GM23248 (cell line): ENCODE data around the gene LDB2. TPM values are rescaled to one million over a fixed set of nuclear protein-coding genes. Genes with fewer than 3 reads are reported as not detected.
"Not testable (repeated sequence)": the region's sequence is repeated elsewhere in the genome, so short reads cannot be mapped to it uniquely, and the experiment has no call there.

ENCODE experiments used
- DNase-seq: peaks from one replicate; pipeline ENCODE4 v3.0.0-alpha.2; 2015
- H2AFZ ChIP-seq: fragments of 200-600 bp; sonication (generic); 2 replicates; pipeline ENCODE4 v1.6.1; 2016; ENCODE audit warnings: antibody characterized with exemption
- H3F3A ChIP-seq: fragments of 200-600 bp; sonication (generic); 2 replicates; pipeline ENCODE4 v1.6.1; 2016; ENCODE audit warnings: mild to moderate bottlenecking, antibody characterized with exemption, mixed run types; ENCODE audit not compliant: insufficient read depth
- H3K27ac ChIP-seq: fragments of 200-600 bp; sonication (generic); 2 replicates; pipeline ENCODE4 v1.5.1; 2016; ENCODE audit warnings: mild to moderate bottlenecking
- H3K27me3 ChIP-seq: fragments of 200-600 bp; sonication (generic); replicated peaks from 2 replicates; pipeline ENCODE4 v1.6.1; 2016; ENCODE audit warnings: mild to moderate bottlenecking; ENCODE audit not compliant: insufficient read depth
- H3K36me3 ChIP-seq: fragments of 200-600 bp; sonication (generic); 2 replicates; pipeline ENCODE4 v1.6.1; 2016; ENCODE audit warnings: low read depth, mild to moderate bottlenecking
- H3K4me1 ChIP-seq: fragments of 200-600 bp; sonication (generic); 2 replicates; pipeline ENCODE4 v1.6.1; 2016; ENCODE audit warnings: mild to moderate bottlenecking; ENCODE audit not compliant: insufficient read depth
- H3K4me2 ChIP-seq: fragments of 200-600 bp; sonication (generic); one replicate; pipeline ENCODE4 v1.6.1; 2016; ENCODE audit warnings: mild to moderate bottlenecking; ENCODE audit not compliant: unreplicated experiment
- H3K4me3 ChIP-seq: fragments of 200-600 bp; sonication (generic); 2 replicates; pipeline ENCODE4 v1.5.1; 2016; ENCODE audit warnings: mild to moderate bottlenecking
- H3K79me2 ChIP-seq: fragments of 200-600 bp; sonication (generic); 2 replicates; pipeline ENCODE4 v1.6.1; 2016; ENCODE audit warnings: mild to moderate bottlenecking; ENCODE audit not compliant: insufficient read depth
- H3K9ac ChIP-seq: fragments of 200-600 bp; sonication (generic); 2 replicates; pipeline ENCODE4 v1.6.1; 2016; ENCODE audit warnings: mild to moderate bottlenecking
- H3K9me2 ChIP-seq: fragments of 200-600 bp; sonication (generic); 2 replicates; pipeline ENCODE4 v1.6.1; 2016; ENCODE audit warnings: mixed run types, mild to moderate bottlenecking, moderate library complexity; ENCODE audit not compliant: insufficient read depth
- H3K9me3 ChIP-seq: fragments of 200-600 bp; sonication (generic); one replicate; pipeline ENCODE4 v1.6.1; 2017; ENCODE audit warnings: low read depth
- H4K20me1 ChIP-seq: fragments of 200-600 bp; sonication (generic); 2 replicates; pipeline ENCODE4 v1.6.0; 2016; ENCODE audit not compliant: insufficient read depth
- EZH2 ChIP-seq: fragments of 200-600 bp; sonication (generic); IDR thresholded peaks from 2 replicates; pipeline ENCODE4 v1.6.1; 2018; ENCODE audit warnings: antibody characterized with exemption, mild to moderate bottlenecking; ENCODE audit not compliant: insufficient read depth, poor library complexity, severe bottlenecking
- EZH2phosphoT487 ChIP-seq: fragments of 200-600 bp; sonication (generic); IDR thresholded peaks from 2 replicates; pipeline ENCODE4 v1.6.1; 2018; ENCODE audit warnings: antibody characterized with exemption, moderate library complexity, mild to moderate bottlenecking, low read depth; ENCODE audit not compliant: insufficient read depth
- WGBS, 2 experiments: methylation state at CpG; one replicate each; pipeline ENCODE4 v1.1.6; 2015 to 2017; ENCODE audit warnings: low lambda C conversion rate in 2 of 2, low coverage in 1 of 2; ENCODE audit errors: missing lambda C conversion rate in 2 of 2; 5-methylcytosine and 5-hydroxymethylcytosine counted together
- in situ Hi-C: fragments of 300-500 bp; cut with MboI; formaldehyde crosslinking; loops from 2 replicates; pipeline ENCODE4 v1.15.0; 2020
- polyA plus RNA-seq: library from polyadenylated mRNA; unstranded; fragments of >200 nt; fragmentation: Nextera tagmentation; extraction: Ambion mirVana; gene quantifications from 2 replicates; pipeline ENCODE4 v1.2.1, GENCODE V29; 2016
- total RNA-seq: library from RNA; depleted of rRNA; stranded (reverse); fragments of >200 nt; shearing (Covaris generic); gene quantifications from 2 replicates; pipeline ENCODE4 v1.2.3, GENCODE V29; 2014

LDB2 gene
- total and polyA plus RNA-seq, 2 experiments from 2014 or later = 52.8 to 76.6 TPM

GRCh38 chr4:16572161-16572560, 326.3 kb downstream of the LDB2 start:
- no peak overlapping the region for H2AFZ ChIP-seq
- no peaks in the 10 kb centered on the region for H3K9me3 ChIP-seq
- H4K20me1 ChIP-seq = no peaks in the 10 kb centered on the region
- H3K4me3 ChIP-seq = no peak overlapping the region
- no peaks in the 10 kb centered on the region for H3K27me3 ChIP-seq
- no peak overlapping the region for H3K9ac ChIP-seq
- TF ChIP-seq EZH2phosphoT487 (no peak), EZH2 (no peak)
- no peaks in the 10 kb centered on the region for H3K36me3 ChIP-seq
- H3F3A ChIP-seq = peaks cover 15% of the 10 kb centered on the region
- no peak overlapping the region for H3K4me2 ChIP-seq
- 97 to 100% methylated on average over 3 of the region's 3 CpGs for WGBS, 2 experiments
- in situ Hi-C loops = no loop called here
- H3K79me2 ChIP-seq = peaks cover 7% of the 10 kb centered on the region; the same call in 1 of the 2 replicates
- H3K4me1 ChIP-seq = peaks cover 20% of the 10 kb centered on the region
- no peak for DNase-seq
- H3K9me2 ChIP-seq = peaks cover 3% of the 10 kb centered on the region; the same call in 1 of the 2 replicates
- H3K27ac ChIP-seq = no peak overlapping the region

- 96 to 100% methylated on average over 2 of the region's 2 CpGs for WGBS, 2 experiments
- Histone ChIP-seq H4K20me1 (no peaks in the 10 kb centered on the region), H2AFZ (no peak overlapping the region), H3K4me3 (no peak overlapping the region), H3K27ac (no peak overlapping the region), H3K9me3 (no peaks in the 10 kb centered on the region), H3K4me2 (no peak overlapping the region), H3K4me1 (peaks cover 20% of the 10 kb centered on the region), H3K79me2 (no peaks in the 10 kb centered on the region), H3F3A (peaks cover 20% of the 10 kb centered on the region), H3K36me3 (no peaks in the 10 kb centered on the region), H3K9ac (no peak overlapping the region), H3K27me3 (no peaks in the 10 kb centered on the region), H3K9me2 (no peaks in the 10 kb centered on the region)
- no peak for TF ChIP-seq EZH2
- TF ChIP-seq EZH2phosphoT487 = no peak
- no peak for DNase-seq
- in situ Hi-C loops = no loop called here
Measured at GRCh38 chr4:16569790-16570189, 328.7 kb downstream of the LDB2 start.

GRCh38 chr4:16557316-16557715, 341.1 kb downstream of the LDB2 start:
- DNase-seq, H2AFZ ChIP-seq, H3K9ac ChIP-seq, H3F3A ChIP-seq, H3K27me3 ChIP-seq, H3K4me1 ChIP-seq, H3K79me2 ChIP-seq, H3K9me3 ChIP-seq, in situ Hi-C loops, H3K27ac ChIP-seq, H3K36me3 ChIP-seq, H3K9me2 ChIP-seq, H3K4me2 ChIP-seq, H3K4me3 ChIP-seq, H4K20me1 ChIP-seq: not testable (repeated sequence)
- WGBS, 2 experiments = 87 to 91% methylated on average over 10 to 13 of the region's 14 CpGs

GRCh38 chr4:16555156-16555555, 343.3 kb downstream of the LDB2 start:
- Histone ChIP-seq H4K20me1 (no peaks in the 10 kb centered on the region), H3K9ac (no peak overlapping the region), H3K27ac (no peak overlapping the region), H3K4me1 (no peaks in the 10 kb centered on the region), H3K4me3 (no peak overlapping the region), H3K9me2 (no peaks in the 10 kb centered on the region), H2AFZ (no peak overlapping the region), H3K79me2 (no peaks in the 10 kb centered on the region; the same call in 1 of the 2 replicates), H3F3A (no peaks in the 10 kb centered on the region), H3K27me3 (no peaks in the 10 kb centered on the region), H3K4me2 (no peak overlapping the region), H3K9me3 (no peaks in the 10 kb centered on the region), H3K36me3 (no peaks in the 10 kb centered on the region)
- in situ Hi-C loops = no loop called here
- WGBS, 2 experiments = 82 to 84% methylated on average over 4 of the region's 4 CpGs
- DNase-seq = no peak
- no peak for TF ChIP-seq EZH2phosphoT487
- no peak for TF ChIP-seq EZH2

GRCh38 chr4:16550531-16550930, 347.9 kb downstream of the LDB2 start:
- Histone ChIP-seq H4K20me1 (no peaks in the 10 kb centered on the region), H3K4me2 (no peak overlapping the region), H3K9me3 (no peaks in the 10 kb centered on the region), H3K79me2 (no peaks in the 10 kb centered on the region), H3K4me1 (no peaks in the 10 kb centered on the region), H2AFZ (no peak overlapping the region), H3K27me3 (no peaks in the 10 kb centered on the region), H3K9me2 (no peaks in the 10 kb centered on the region), H3F3A (no peaks in the 10 kb centered on the region), H3K36me3 (no peaks in the 10 kb centered on the region), H3K27ac (no peak overlapping the region), H3K4me3 (no peak overlapping the region), H3K9ac (no peak overlapping the region)
- TF ChIP-seq EZH2phosphoT487 = no peak
- no peak for DNase-seq
- WGBS, 2 experiments = 58 to 68% methylated on average over 2 of the region's 2 CpGs
- in situ Hi-C loops = no loop called here
